Parathyroid adenoma (tissue), 2 donors: ENCODE results near the gene MAP4.
"Not testable (repeated sequence)": the region's sequence is repeated elsewhere in the genome, so short reads cannot be mapped to it uniquely, and the experiment has no call there.

Source experiments
- H2AFZ ChIP-seq: fragments of 300-600 bp; sonication (generic); one replicate; pipeline ENCODE4 v1.7.0; 2017; ENCODE audit warnings: antibody characterized with exemption, mild to moderate bottlenecking
- H3K27ac ChIP-seq: fragments of 300-600 bp; sonication (generic); one replicate; pipeline ENCODE4 v1.7.0; 2017
- H3K27me3 ChIP-seq: fragments of 300-600 bp; sonication (generic); one replicate; pipeline ENCODE4 v1.7.0; 2017; ENCODE audit warnings: low read length; ENCODE audit not compliant: control insufficient read depth, insufficient read depth
- H3K36me3 ChIP-seq: fragments of 300-600 bp; sonication (generic); one replicate; pipeline ENCODE4 v1.7.0; 2017; ENCODE audit warnings: low read length; ENCODE audit not compliant: control insufficient read depth, insufficient read depth
- H3K4me1 ChIP-seq: fragments of 300-600 bp; sonication (generic); one replicate; pipeline ENCODE4 v1.7.0; 2017; ENCODE audit warnings: control low read depth
- H3K4me2 ChIP-seq: fragments of 300-600 bp; sonication (generic); one replicate; pipeline ENCODE4 v1.7.0; 2017; ENCODE audit warnings: low read length
- H3K4me3 ChIP-seq: fragments of 300-600 bp; sonication (generic); one replicate; pipeline ENCODE4 v1.7.0; 2017; ENCODE audit warnings: low read depth, low read length
- H3K79me2 ChIP-seq: fragments of 300-600 bp; sonication (generic); one replicate; pipeline ENCODE4 v1.7.0; 2017; ENCODE audit warnings: control low read depth
- H3K9ac ChIP-seq: fragments of 300-600 bp; sonication (generic); one replicate; pipeline ENCODE4 v1.7.0; 2017; ENCODE audit warnings: mild to moderate bottlenecking
- H3K9me3 ChIP-seq: fragments of 300-600 bp; sonication (generic); one replicate; pipeline ENCODE4 v1.7.0; 2017; ENCODE audit warnings: low read length; ENCODE audit not compliant: control insufficient read depth
- TF ChIP-seq, protein P1 (sequence below): fragments of 300-600 bp; sonication (generic); IDR thresholded peaks from one replicate; pipeline ENCODE4 v1.7.0; 2017; ENCODE audit warnings: antibody characterized with exemption, mild to moderate bottlenecking
- donor health status: primary hyperparathyroidism.

MAP4 gene

DNA sequence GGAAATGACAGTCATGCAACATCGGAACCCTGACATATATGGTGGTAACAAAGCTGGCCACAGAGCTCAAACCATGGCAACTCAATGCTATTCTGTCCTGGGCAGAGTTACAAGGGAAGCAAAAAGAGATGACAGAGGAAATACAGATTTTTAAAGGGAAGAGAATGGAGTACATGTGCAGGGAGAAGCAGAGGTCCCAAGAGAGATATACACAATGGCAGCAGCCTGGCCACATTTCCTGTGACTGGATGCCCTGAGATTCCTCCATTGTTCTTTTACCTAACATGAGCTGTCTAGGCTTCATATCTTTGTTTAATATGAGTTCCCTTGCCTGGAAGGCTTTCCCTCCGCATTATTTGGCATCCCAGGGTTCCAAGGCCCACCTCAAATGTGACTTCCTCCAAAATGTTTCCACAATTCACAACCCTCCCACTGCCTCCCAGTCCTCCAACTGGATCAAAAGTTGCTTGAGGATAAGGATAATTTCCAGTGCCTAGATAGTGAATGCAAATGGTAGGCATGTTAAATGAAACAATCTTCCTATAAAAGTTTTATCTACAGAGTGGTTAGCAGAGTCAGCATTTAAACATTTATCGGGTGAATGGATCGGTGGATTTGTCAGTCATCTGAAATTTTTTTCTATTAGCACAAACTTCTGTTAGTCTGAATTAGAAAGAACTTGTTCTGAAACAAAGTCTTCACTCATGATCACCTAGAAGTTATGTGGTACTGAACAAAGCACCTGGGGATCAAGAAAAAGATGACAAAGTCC lies 127.0 kb downstream of the MAP4 start:
- no peak overlapping the region for H3K27ac ChIP-seq

DNA sequence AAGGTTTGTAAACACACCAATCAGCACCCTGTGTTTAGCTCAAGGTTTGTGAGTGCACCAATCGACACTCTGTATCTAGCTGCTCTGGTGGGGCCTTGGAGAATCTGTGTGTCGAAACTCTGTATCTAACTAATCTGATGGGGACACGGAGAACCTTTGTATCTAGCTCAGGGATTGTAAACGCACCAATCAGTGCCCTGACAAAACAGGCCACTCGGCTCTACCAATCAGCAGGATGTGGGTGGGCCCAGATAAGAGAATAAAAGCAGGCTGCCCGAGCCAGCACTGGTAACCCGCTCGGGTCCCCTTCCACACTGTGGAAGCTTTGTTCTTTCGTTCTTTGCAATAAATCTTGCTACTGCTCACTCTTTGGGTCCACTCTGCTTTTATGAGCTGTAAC lies 128.2 kb downstream of the MAP4 start:
- not testable (repeated sequence) for H3K4me2 ChIP-seq, H3K9me3 ChIP-seq, H3K9ac ChIP-seq, H2AFZ ChIP-seq, H3K27ac ChIP-seq, H3K27me3 ChIP-seq, H3K4me1 ChIP-seq, H3K79me2 ChIP-seq, H3K4me3 ChIP-seq, H3K36me3 ChIP-seq

More for the DNA sequence above, 127.0 kb downstream of the MAP4 start:
- Histone ChIP-seq H3K9me3 (no peaks in the 10 kb centered on the region), H3K9ac (no peak overlapping the region), H3K4me1 (no peaks in the 10 kb centered on the region), H2AFZ (no peak overlapping the region), H3K4me2 (no peak overlapping the region), H3K27me3 (no peaks in the 10 kb centered on the region), H3K4me3 (no peak overlapping the region), H3K79me2 (no peaks in the 10 kb centered on the region), H3K36me3 (no peaks in the 10 kb centered on the region)
- TF ChIP-seq, protein P1, sequence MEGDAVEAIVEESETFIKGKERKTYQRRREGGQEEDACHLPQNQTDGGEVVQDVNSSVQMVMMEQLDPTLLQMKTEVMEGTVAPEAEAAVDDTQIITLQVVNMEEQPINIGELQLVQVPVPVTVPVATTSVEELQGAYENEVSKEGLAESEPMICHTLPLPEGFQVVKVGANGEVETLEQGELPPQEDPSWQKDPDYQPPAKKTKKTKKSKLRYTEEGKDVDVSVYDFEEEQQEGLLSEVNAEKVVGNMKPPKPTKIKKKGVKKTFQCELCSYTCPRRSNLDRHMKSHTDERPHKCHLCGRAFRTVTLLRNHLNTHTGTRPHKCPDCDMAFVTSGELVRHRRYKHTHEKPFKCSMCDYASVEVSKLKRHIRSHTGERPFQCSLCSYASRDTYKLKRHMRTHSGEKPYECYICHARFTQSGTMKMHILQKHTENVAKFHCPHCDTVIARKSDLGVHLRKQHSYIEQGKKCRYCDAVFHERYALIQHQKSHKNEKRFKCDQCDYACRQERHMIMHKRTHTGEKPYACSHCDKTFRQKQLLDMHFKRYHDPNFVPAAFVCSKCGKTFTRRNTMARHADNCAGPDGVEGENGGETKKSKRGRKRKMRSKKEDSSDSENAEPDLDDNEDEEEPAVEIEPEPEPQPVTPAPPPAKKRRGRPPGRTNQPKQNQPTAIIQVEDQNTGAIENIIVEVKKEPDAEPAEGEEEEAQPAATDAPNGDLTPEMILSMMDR = no peak

DNA sequence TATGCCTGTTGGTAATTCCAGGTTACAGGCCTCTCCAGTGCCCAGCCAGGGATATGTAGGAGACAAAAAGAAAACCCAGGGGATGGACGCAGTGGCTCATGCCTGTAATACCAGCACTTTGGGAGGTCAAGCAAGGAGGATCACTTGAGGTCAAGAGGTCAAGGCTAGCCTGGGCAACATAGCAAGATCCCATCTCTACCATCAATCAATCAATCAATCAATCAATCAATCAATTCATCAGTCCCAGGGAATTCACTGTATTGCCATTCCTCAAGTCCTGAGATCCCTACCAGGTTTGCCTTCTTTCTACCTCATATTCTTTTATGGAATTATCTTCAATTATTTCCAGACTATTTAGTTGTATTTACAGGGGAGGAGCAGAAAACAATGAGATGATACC lies 131.0 kb downstream of the MAP4 start:
- Histone ChIP-seq H3K4me3 (no peak overlapping the region), H2AFZ (no peak overlapping the region), H3K9me3 (no peaks in the 10 kb centered on the region), H3K27me3 (no peaks in the 10 kb centered on the region), H3K79me2 (no peaks in the 10 kb centered on the region), H3K36me3 (no peaks in the 10 kb centered on the region), H3K9ac (no peak overlapping the region), H3K4me2 (no peak overlapping the region), H3K27ac (no peak overlapping the region), H3K4me1 (no peaks in the 10 kb centered on the region)
- TF ChIP-seq, protein P1 = no peak

DNA sequence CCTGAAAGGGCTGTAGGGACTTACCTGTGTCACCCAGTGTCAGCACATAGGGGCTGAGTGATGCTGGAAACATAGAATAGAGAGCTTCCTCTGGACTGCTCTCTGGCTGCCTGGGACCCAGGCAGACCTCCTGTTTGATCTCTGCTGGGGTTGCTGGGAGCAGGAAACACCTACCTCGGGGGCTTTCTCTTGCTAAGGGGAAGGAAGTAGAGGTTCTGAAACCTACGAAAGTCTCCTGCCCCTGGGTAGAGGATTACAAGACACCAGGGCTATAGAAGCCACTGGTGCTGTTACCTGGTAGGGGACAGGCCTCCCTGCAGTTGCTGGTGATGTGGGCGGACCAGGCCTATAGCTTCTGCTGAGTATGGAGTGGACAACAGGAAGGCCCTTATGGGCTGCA lies 131.6 kb downstream of the MAP4 start:
- TF ChIP-seq, protein P1 = no peak
- no peaks in the 10 kb centered on the region for H3K4me1 ChIP-seq
- no peak overlapping the region for H3K4me3 ChIP-seq

DNA sequence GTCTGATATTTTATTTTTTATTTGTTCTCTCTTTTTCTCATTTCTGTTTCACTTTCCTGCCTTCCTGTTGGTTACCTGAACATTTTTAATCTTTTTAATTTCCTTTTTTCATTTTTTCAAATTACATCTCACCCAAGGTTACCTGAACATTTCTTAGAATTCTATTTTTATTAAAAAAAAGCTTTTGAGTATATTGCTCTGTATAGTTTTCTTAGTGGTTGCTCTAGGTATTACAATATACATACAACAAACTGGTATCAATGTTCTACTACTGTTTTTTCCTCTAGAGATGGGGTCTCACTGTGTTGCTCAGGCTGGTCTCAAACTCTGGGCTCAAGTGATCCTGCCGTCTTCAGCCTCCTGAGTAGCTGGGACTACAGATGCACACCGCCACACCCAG lies 133.9 kb downstream of the MAP4 start:
- H3K27ac ChIP-seq = no peak overlapping the region
- H3K36me3 ChIP-seq = no peaks in the 10 kb centered on the region
- H2AFZ ChIP-seq = no peak overlapping the region
- H3K4me1 ChIP-seq = no peaks in the 10 kb centered on the region
- H3K27me3 ChIP-seq = no peaks in the 10 kb centered on the region
- no peaks in the 10 kb centered on the region for H3K9me3 ChIP-seq
- TF ChIP-seq, protein P1 = no peak
- H3K4me3 ChIP-seq = no peak overlapping the region
- no peak overlapping the region for H3K4me2 ChIP-seq
- no peak overlapping the region for H3K9ac ChIP-seq
- H3K79me2 ChIP-seq = no peaks in the 10 kb centered on the region

More for the DNA sequence above, 131.6 kb downstream of the MAP4 start:
- Histone ChIP-seq H2AFZ (no peak overlapping the region), H3K27me3 (no peaks in the 10 kb centered on the region), H3K27ac (no peak overlapping the region), H3K36me3 (no peaks in the 10 kb centered on the region), H3K9me3 (no peaks in the 10 kb centered on the region), H3K9ac (no peak overlapping the region), H3K4me2 (no peak overlapping the region), H3K79me2 (no peaks in the 10 kb centered on the region)
